HepG2 (cell line): ENCODE results near the gene KIZ. TPM values are rescaled to one million over a fixed set of nuclear protein-coding genes. Genes with fewer than 3 reads are reported as not detected.

Experiments used
- AGO1 ChIP-seq: fragments of 200-400 bp; formaldehyde crosslinking; IDR thresholded peaks from 2 replicates; pipeline ENCODE4 v1.6.1; 2017; ENCODE audit warnings: mild to moderate bottlenecking, low read depth, low read length, moderate library complexity; ENCODE audit not compliant: poor library complexity, severe bottlenecking
- AKAP8 ChIP-seq: sonication (generic); formaldehyde crosslinking; IDR thresholded peaks from 2 replicates; pipeline ENCODE4 v1.5.1; 2020; ENCODE audit warnings: mild to moderate bottlenecking, missing genetic modification reagents
- CHD2 ChIP-seq: IDR thresholded peaks from 2 replicates; pipeline ENCODE4 v1.6.1; 2011; ENCODE audit warnings: low read depth, low read length, improper control_type of control experiment
- EHMT2 ChIP-seq: fragments of 200-600 bp; sonication (generic); IDR thresholded peaks from 2 replicates; pipeline ENCODE4 v1.7.0; 2017; ENCODE audit warnings: antibody characterized with exemption, low read depth, low read length, borderline replicate concordance
- FOXK1 ChIP-seq: sonication (generic); formaldehyde crosslinking; IDR thresholded peaks from 2 replicates; pipeline ENCODE4 v1.4.0; 2020; ENCODE audit warnings: low read depth, missing genetic modification reagents, borderline replicate concordance
- KDM2A ChIP-seq: sonication (generic); formaldehyde crosslinking; IDR thresholded peaks from 2 replicates; pipeline ENCODE4 v1.4.0; 2020; ENCODE audit warnings: low read depth, missing genetic modification reagents, borderline replicate concordance
- POLR2A ChIP-seq, 2 experiments: IDR thresholded peaks; 2 replicates each; pipeline ENCODE4 v1.6.1; 2011; ENCODE audit warnings: low read depth in 2 of 2, low read length in 2 of 2, mild to moderate bottlenecking in 1 of 2, moderate library complexity in 1 of 2; ENCODE audit not compliant: insufficient read depth in 1 of 2
- SETDB1 ChIP-seq: sonication (generic); formaldehyde crosslinking; IDR thresholded peaks from 2 replicates; pipeline ENCODE4 v1.5.1; 2020; ENCODE audit warnings: missing genetic modification reagents, mild to moderate bottlenecking, borderline replicate concordance
- SMAD9 ChIP-seq: sonication (generic); formaldehyde crosslinking; IDR thresholded peaks from 2 replicates; pipeline ENCODE4 v1.5.1; 2020; ENCODE audit warnings: mild to moderate bottlenecking, missing genetic modification reagents
- TBX2 ChIP-seq: sonication (generic); formaldehyde crosslinking; IDR thresholded peaks from 2 replicates; pipeline ENCODE4 v1.5.0; 2020; ENCODE audit warnings: missing genetic modification reagents, mild to moderate bottlenecking, borderline replicate concordance
- ZNF563 ChIP-seq: sonication (generic); formaldehyde crosslinking; IDR thresholded peaks from 2 replicates; pipeline ENCODE4 v1.8.0; 2022; ENCODE audit warnings: mild to moderate bottlenecking, moderate library complexity, missing genetic modification reagents
- ZNF629 ChIP-seq: sonication (generic); formaldehyde crosslinking; conservative IDR thresholded peaks from 2 replicates; pipeline ENCODE4 v1.5.0; 2020; ENCODE audit warnings: missing genetic modification reagents
- ZNF746 ChIP-seq: sonication (generic); formaldehyde crosslinking; IDR thresholded peaks from 2 replicates; pipeline ENCODE4 v1.8.0; 2022; ENCODE audit warnings: mild to moderate bottlenecking, missing genetic modification reagents
- polyA plus RNA-seq, 8 experiments: library from polyadenylated mRNA; depleted of rRNA in 3 of 8; stranded (reverse) in 7 of 8; unstranded in 1 of 8; fragments of >200 nt; fragmentation: Illumina TruSeq in 4 of 8; extraction: Trizol in 4 of 8; gene quantifications; 2 replicates each; pipeline versions ENCODE4 v1.2.1 to v1.2.3, GENCODE V29; 2011 to 2016; ENCODE audit warnings: low read depth in 4 of 8, missing spikeins in 1 of 8, mixed read lengths in 1 of 8; ENCODE audit not compliant: insufficient read depth in 1 of 8
- total RNA-seq, 5 experiments: library from RNA; depleted of rRNA; stranded (reverse); fragments of >200 nt; fragmentation: Illumina TruSeq; extraction: Trizol; gene quantifications; 2 replicates each; pipeline ENCODE4 v1.2.3, GENCODE V29; 2016; ENCODE audit warnings: low read depth in 1 of 5
- TF ChIP-seq, protein P1 (sequence below), 2 experiments: sonication (generic) in 1 of 2; formaldehyde crosslinking in 1 of 2; IDR thresholded peaks; 2 replicates each; pipeline versions ENCODE4 v1.4.0 to v1.6.1; 2016 to 2020; ENCODE audit warnings: borderline replicate concordance in 1 of 2, low read depth in 1 of 2, mild to moderate bottlenecking in 1 of 2, missing genetic modification reagents in 1 of 2
- TF ChIP-seq, protein P2 (sequence below): sonication (generic); formaldehyde crosslinking; IDR thresholded peaks from one replicate; pipeline ENCODE4 v1.5.1; 2020; ENCODE audit warnings: mild to moderate bottlenecking, missing genetic modification reagents; ENCODE audit errors: not compliant biosample characterization
- TF ChIP-seq, protein P3 (sequence below): sonication (generic); formaldehyde crosslinking; IDR thresholded peaks from 2 replicates; pipeline ENCODE4 v1.8.0; 2022; ENCODE audit warnings: mild to moderate bottlenecking, missing genetic modification reagents, moderate library complexity

Gene KIZ
- total and polyA plus RNA-seq, 2 of the 13 experiments (the other 11 are each of a cell fraction or from before 2014, with no cell fraction given), result 46.3 to 114 TPM

DNA sequence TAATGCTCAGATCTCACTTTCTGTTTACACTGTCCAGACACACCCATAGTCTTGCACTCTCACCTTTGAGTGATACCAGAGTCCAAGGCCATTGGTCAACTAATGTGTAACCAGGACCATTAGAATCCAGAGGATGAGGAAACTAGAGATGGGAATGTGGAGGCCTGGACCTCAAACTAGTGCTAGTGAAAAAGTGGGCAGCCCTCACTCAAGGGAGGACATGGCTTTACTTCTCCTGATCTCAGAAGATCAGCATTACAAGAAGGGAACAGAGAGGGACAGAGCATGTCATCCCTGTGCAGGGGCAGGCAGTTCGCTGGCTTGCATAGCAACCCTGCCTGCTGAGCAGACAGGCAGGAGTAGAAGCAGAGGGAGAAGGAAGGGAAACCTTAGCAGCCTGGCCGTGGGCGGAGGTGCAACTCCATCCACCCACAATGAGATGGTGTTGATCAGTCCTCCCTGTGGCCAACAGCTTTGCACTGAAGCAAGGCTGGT, 154.7 kb downstream of the KIZ start (continued):
- TF ChIP-seq, protein P1, sequence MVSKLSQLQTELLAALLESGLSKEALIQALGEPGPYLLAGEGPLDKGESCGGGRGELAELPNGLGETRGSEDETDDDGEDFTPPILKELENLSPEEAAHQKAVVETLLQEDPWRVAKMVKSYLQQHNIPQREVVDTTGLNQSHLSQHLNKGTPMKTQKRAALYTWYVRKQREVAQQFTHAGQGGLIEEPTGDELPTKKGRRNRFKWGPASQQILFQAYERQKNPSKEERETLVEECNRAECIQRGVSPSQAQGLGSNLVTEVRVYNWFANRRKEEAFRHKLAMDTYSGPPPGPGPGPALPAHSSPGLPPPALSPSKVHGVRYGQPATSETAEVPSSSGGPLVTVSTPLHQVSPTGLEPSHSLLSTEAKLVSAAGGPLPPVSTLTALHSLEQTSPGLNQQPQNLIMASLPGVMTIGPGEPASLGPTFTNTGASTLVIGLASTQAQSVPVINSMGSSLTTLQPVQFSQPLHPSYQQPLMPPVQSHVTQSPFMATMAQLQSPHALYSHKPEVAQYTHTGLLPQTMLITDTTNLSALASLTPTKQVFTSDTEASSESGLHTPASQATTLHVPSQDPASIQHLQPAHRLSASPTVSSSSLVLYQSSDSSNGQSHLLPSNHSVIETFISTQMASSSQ (IDR thresholded peaks at IDR 0.05; ENCODE audit: low read depth), result peak; percentile 66; the same call in 1 of the 2 replicates
- TF ChIP-seq, protein P1 (CRISPR knock-in tag; IDR thresholded peaks at IDR 0.05; ENCODE audit: borderline replicate concordance), result peak; percentile 44; the same call in 1 of the 2 replicates
- TF ChIP-seq ZNF563 (CRISPR knock-in tag), result no peak
- no peak for TF ChIP-seq POLR2A (IDR thresholded peaks at IDR 0.05; ENCODE audit: insufficient read depth in 1 of 2, low read depth in 2 of 2, low read length in 2 of 2)
- peak; percentile 47; the same call in 1 of the 2 replicates for TF ChIP-seq EHMT2
- TF ChIP-seq ZNF629 (CRISPR knock-in tag), result peak; percentile 99
- TF ChIP-seq AKAP8 (CRISPR knock-in tag), result no peak
- TF ChIP-seq SMAD9 (CRISPR knock-in tag), result no peak
- TF ChIP-seq, protein P2, sequence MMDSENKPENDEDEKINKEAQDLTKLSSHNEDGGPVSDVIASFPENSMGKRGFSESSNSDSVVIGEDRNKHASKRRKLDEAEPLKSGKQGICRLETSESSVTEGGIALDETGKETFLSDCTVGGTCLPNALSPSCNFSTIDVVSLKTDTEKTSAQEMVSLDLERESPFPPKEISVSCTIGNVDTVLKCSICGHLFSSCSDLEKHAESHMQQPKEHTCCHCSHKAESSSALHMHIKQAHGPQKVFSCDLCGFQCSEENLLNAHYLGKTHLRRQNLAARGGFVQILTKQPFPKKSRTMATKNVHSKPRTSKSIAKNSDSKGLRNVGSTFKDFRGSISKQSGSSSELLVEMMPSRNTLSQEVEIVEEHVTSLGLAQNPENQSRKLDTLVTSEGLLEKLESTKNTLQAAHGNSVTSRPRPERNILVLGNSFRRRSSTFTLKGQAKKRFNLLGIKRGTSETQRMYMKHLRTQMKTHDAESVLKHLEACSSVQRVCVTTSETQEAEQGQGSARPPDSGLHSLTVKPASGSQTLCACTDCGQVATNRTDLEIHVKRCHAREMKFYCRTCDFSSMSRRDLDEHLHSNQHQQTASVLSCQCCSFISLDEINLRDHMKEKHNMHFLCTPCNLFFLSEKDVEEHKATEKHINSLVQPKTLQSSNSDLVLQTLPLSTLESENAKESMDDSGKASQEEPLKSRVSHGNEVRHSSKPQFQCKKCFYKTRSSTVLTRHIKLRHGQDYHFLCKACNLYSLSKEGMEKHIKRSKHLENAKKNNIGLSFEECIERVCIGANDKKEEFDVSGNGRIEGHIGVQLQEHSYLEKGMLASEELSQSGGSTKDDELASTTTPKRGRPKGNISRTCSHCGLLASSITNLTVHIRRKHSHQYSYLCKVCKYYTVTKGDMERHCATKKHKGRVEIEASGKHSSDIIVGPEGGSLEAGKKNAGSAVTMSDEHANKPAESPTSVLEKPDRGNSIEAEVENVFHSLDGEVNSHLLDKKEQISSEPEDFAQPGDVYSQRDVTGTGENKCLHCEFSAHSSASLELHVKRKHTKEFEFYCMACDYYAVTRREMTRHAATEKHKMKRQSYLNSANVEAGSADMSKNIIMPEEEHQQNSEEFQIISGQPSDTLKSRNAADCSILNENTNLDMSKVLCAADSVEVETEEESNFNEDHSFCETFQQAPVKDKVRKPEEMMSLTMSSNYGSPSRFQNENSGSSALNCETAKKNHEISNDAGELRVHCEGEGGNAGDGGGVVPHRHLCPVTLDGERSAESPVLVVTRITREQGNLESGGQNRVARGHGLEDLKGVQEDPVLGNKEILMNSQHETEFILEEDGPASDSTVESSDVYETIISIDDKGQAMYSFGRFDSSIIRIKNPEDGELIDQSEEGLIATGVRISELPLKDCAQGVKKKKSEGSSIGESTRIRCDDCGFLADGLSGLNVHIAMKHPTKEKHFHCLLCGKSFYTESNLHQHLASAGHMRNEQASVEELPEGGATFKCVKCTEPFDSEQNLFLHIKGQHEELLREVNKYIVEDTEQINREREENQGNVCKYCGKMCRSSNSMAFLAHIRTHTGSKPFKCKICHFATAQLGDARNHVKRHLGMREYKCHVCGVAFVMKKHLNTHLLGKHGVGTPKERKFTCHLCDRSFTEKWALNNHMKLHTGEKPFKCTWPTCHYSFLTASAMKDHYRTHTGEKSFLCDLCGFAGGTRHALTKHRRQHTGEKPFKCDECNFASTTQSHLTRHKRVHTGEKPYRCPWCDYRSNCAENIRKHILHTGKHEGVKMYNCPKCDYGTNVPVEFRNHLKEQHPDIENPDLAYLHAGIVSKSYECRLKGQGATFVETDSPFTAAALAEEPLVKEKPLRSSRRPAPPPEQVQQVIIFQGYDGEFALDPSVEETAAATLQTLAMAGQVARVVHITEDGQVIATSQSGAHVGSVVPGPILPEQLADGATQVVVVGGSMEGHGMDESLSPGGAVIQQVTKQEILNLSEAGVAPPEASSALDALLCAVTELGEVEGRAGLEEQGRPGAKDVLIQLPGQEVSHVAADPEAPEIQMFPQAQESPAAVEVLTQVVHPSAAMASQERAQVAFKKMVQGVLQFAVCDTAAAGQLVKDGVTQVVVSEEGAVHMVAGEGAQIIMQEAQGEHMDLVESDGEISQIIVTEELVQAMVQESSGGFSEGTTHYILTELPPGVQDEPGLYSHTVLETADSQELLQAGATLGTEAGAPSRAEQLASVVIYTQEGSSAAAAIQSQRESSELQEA (CRISPR knock-in tag), result no peak
- peak; percentile 73; the same call in 1 of the 2 replicates for TF ChIP-seq TBX2 (CRISPR knock-in tag)
- TF ChIP-seq KDM2A, result no peak
- TF ChIP-seq, protein P3, sequence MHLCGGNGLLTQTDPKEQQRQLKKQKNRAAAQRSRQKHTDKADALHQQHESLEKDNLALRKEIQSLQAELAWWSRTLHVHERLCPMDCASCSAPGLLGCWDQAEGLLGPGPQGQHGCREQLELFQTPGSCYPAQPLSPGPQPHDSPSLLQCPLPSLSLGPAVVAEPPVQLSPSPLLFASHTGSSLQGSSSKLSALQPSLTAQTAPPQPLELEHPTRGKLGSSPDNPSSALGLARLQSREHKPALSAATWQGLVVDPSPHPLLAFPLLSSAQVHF (CRISPR knock-in tag), result no peak
- no peak for TF ChIP-seq AGO1
- TF ChIP-seq FOXK1, result peak; percentile 61; the same call in 1 of the 2 replicates
- no peak for TF ChIP-seq CHD2
- TF ChIP-seq ZNF746, result no peak
- TF ChIP-seq SETDB1, result no peak
